CD14-positive monocyte (primary cell): ENCODE measurements around the gene IL18RAP. TPM values are rescaled to one million over a fixed set of nuclear protein-coding genes. Genes with fewer than 3 reads are reported as not detected.

ENCODE experiments used
- DNase-seq, 3 donors: peaks; one replicate each; pipeline ENCODE4 v3.0.0-alpha.2; 2011 to 2022
- H2AFZ ChIP-seq: 2 replicates; pipeline ENCODE4 v1.6.0; 2012; ENCODE audit warnings: mild to moderate bottlenecking, low read depth, low read length, inconsistent platforms; ENCODE audit not compliant: insufficient read depth, poor library complexity, severe bottlenecking
- H3K27ac ChIP-seq, 2 donors: 1 replicate in 1 of 2; 2 replicates in 1 of 2; pipeline ENCODE4 v1.5.1; 2012 to 2013; ENCODE audit warnings: low read length in 2 of 2, control low read depth in 1 of 2, inconsistent platforms in 1 of 2, low read depth in 1 of 2, mild to moderate bottlenecking in 1 of 2
- H3K27me3 ChIP-seq, 2 donors: one replicate each; pipeline versions ENCODE4 v1.6.0 to v1.6.1; 2011 to 2013; ENCODE audit warnings: low read length in 2 of 2; ENCODE audit not compliant: control insufficient read depth in 2 of 2, insufficient read depth in 2 of 2
- H3K36me3 ChIP-seq, 2 donors: replicated peaks in 1 of 2; 1 replicate in 1 of 2; 2 replicates in 1 of 2; pipeline versions ENCODE4 v1.5.1 to v1.6.1; 2012 to 2013; ENCODE audit warnings: low read length in 2 of 2, control low read depth in 1 of 2, inconsistent platforms in 1 of 2, mild to moderate bottlenecking in 1 of 2; ENCODE audit not compliant: insufficient read depth in 2 of 2, control insufficient read depth in 1 of 2
- H3K4me1 ChIP-seq, 2 donors: 1 replicate in 1 of 2; 2 replicates in 1 of 2; pipeline versions ENCODE4 v1.5.1 to v1.6.1; 2012 to 2013; ENCODE audit warnings: low read length in 2 of 2, control low read depth in 1 of 2, inconsistent platforms in 1 of 2, mild to moderate bottlenecking in 1 of 2, moderate library complexity in 1 of 2; ENCODE audit not compliant: insufficient read depth in 2 of 2, control insufficient read depth in 1 of 2
- H3K4me2 ChIP-seq: replicated peaks from 2 replicates; pipeline ENCODE3; 2012; ENCODE audit warnings: low read length, moderate library complexity, mild to moderate bottlenecking; ENCODE audit not compliant: poor library complexity, severe bottlenecking; ENCODE audit errors: extremely low read depth
- H3K4me3 ChIP-seq, 3 experiments: fragments of 200-600 bp in 1 of 3; sonication (generic) in 1 of 3; replicated peaks in 1 of 3; 1 replicate in 2 of 3; 2 replicates in 1 of 3; pipeline ENCODE4 v1.5.1; 2011 to 2013; ENCODE audit warnings: low read length in 3 of 3, mild to moderate bottlenecking in 3 of 3, control low read depth in 2 of 3, low read depth in 2 of 3, inconsistent platforms in 1 of 3, moderate library complexity in 1 of 3
- H3K79me2 ChIP-seq: 2 replicates; pipeline ENCODE4 v1.6.0; 2012; ENCODE audit warnings: mild to moderate bottlenecking, control low read depth, inconsistent platforms, low read length, moderate library complexity; ENCODE audit not compliant: insufficient read depth
- H3K9ac ChIP-seq: 2 replicates; pipeline ENCODE4 v1.6.0; 2017; ENCODE audit warnings: low read length, mild to moderate bottlenecking; ENCODE audit not compliant: insufficient read depth, poor library complexity, severe bottlenecking
- H3K9me3 ChIP-seq, 2 donors: replicated peaks in 1 of 2; 1 replicate in 1 of 2; 2 replicates in 1 of 2; pipeline versions ENCODE4 v1.5.1 to v1.6.1; 2012 to 2013; ENCODE audit warnings: low read length in 2 of 2, control low read depth in 1 of 2; ENCODE audit not compliant: control insufficient read depth in 1 of 2, insufficient read depth in 1 of 2
- H4K20me1 ChIP-seq: 2 replicates; pipeline ENCODE4 v1.6.0; 2012; ENCODE audit warnings: mild to moderate bottlenecking, low read length, control low read depth, moderate library complexity; ENCODE audit not compliant: insufficient read depth
- H3K27ac Mint-ChIP-seq, 7 donors: one replicate each; pipeline ENCODE4 v1.8.0; 2020; ENCODE audit warnings: mild to moderate bottlenecking in 7 of 7, mixed read lengths in 7 of 7, moderate library complexity in 6 of 7, inconsistent platforms in 2 of 7
- H3K27me3 Mint-ChIP-seq, 3 donors: one replicate each; pipeline ENCODE4 v1.8.0; 2021 to 2022; ENCODE audit warnings: low read depth in 3 of 3, mild to moderate bottlenecking in 3 of 3, mixed read lengths in 3 of 3, moderate library complexity in 3 of 3, inconsistent platforms in 1 of 3
- H3K36me3 Mint-ChIP-seq, 2 donors: one replicate each; pipeline ENCODE4 v1.8.0; 2020; ENCODE audit warnings: mixed read lengths in 2 of 2, inconsistent platforms in 1 of 2, mild to moderate bottlenecking in 1 of 2
- H3K4me1 Mint-ChIP-seq: one replicate; pipeline ENCODE4 v1.8.0; 2020; ENCODE audit warnings: mild to moderate bottlenecking, mixed read lengths
- H3K4me3 Mint-ChIP-seq, 2 donors: one replicate each; pipeline ENCODE4 v1.8.0; 2020; ENCODE audit warnings: mild to moderate bottlenecking in 2 of 2, mixed read lengths in 2 of 2, moderate library complexity in 1 of 2
- H3K9me3 Mint-ChIP-seq, 7 donors: one replicate each; pipeline ENCODE4 v1.8.0; 2020 to 2022; ENCODE audit warnings: mixed read lengths in 7 of 7, mild to moderate bottlenecking in 6 of 7, moderate library complexity in 6 of 7, inconsistent platforms in 2 of 7
- CTCF ChIP-seq: fragments of 200-600 bp; IDR thresholded peaks from one replicate; pipeline ENCODE4 v1.8.0; 2022; ENCODE audit warnings: antibody characterized with exemption, mild to moderate bottlenecking
- WGBS: methylation state at CpG from one replicate; pipeline ENCODE4 v1.1.5; 2013; ENCODE audit warnings: missing lambda C conversion rate; ENCODE audit not compliant: insufficient coverage; 5-methylcytosine and 5-hydroxymethylcytosine counted together
- intact Hi-C, 2 donors: fragments of 100-400 bp; cut with micrococcal nuclease; formaldehyde crosslinking; loops; one replicate each; pipeline versions ENCODE4 v1.15.0 to v1.15.1; 2023
- polyA plus RNA-seq, 3 donors: library from polyadenylated mRNA; depleted of rRNA in 1 of 3; unstranded in 2 of 3; stranded (reverse) in 1 of 3; fragments of 300-500 nt in 2 of 3; fragments of >200 nt in 1 of 3; fragmentation: Illumina TruSeq in 2 of 3; gene quantifications; 1 replicate in 2 of 3; 2 replicates in 1 of 3; pipeline ENCODE4 v1.2.3, GENCODE V29; 2012 to 2021

IL18RAP gene
- polyA plus RNA-seq, 3 donors, result 0.24 TPM; not detected in 2

GRCh38 chr2:102439065-102439695, 16.2 kb downstream of the IL18RAP start:
- DNase-seq, result no peak
- no peak for TF ChIP-seq CTCF
- H3K27me3 ChIP-seq, result peaks cover 0 to 3% of the 10 kb centered on the region in 2 donors
- H3K4me3 ChIP-seq, result no peak overlapping the region
- H4K20me1 ChIP-seq, result no peaks in the 10 kb centered on the region
- WGBS, result 59% methylated on average over 4 of the region's 6 CpGs
- intact Hi-C loops, result no loop called here
- H3K9me3 ChIP-seq, result no peaks in the 10 kb centered on the region
- no peak overlapping the region for H2AFZ ChIP-seq
- H3K4me1 ChIP-seq, result peaks cover 16 to 18% of the 10 kb centered on the region in 2 donors
- Mint-ChIP-seq H3K4me3 (no peak overlapping the region), H3K4me1 (peaks cover 21% of the 10 kb centered on the region), H3K9me3 (no peaks in the 10 kb centered on the region), H3K27me3 (no peaks in the 10 kb centered on the region), H3K36me3 (no peaks in the 10 kb centered on the region), H3K27ac (no peak overlapping the region)
- H3K27ac ChIP-seq, result no peak overlapping the region
- no peak overlapping the region for H3K4me2 ChIP-seq
- no peaks in the 10 kb centered on the region for H3K36me3 ChIP-seq
- no peaks in the 10 kb centered on the region for H3K79me2 ChIP-seq
- H3K9ac ChIP-seq, result no peak overlapping the region

GRCh38 chr2:102442967-102443828, 20.2 kb downstream of the IL18RAP start:
- peak; percentile 82 for TF ChIP-seq CTCF
- H3K27me3 ChIP-seq, result peaks cover 0 to 3% of the 10 kb centered on the region in 2 donors
- Mint-ChIP-seq H3K36me3 (no peaks in the 10 kb centered on the region), H3K4me1 (peaks cover 5% of the 10 kb centered on the region), H3K9me3 (no peaks in the 10 kb centered on the region), H3K27me3 (peaks cover 0 to 3% (median 1%) of the 10 kb centered on the region in 3 donors), H3K4me3 (peak overlapping the region in 1 of 2 donors; percentile 51), H3K27ac (no peak overlapping the region)
- H4K20me1 ChIP-seq, result no peaks in the 10 kb centered on the region
- no peaks in the 10 kb centered on the region for H3K9me3 ChIP-seq
- peaks cover 4 to 6% of the 10 kb centered on the region in 2 donors for H3K4me1 ChIP-seq
- peak; percentile 18 to 48 (median 29) for DNase-seq
- intact Hi-C loops, result loop anchor here (5.0 kb wide), 4 partner anchors 191 to 561 kb away; no protein-coding TSS in a partner anchor
- no peaks in the 10 kb centered on the region for H3K36me3 ChIP-seq
- H3K4me2 ChIP-seq, result peak overlapping the region; percentile 1
- H3K4me3 ChIP-seq, result no peak overlapping the region
- no peaks in the 10 kb centered on the region for H3K79me2 ChIP-seq
- no peak overlapping the region for H2AFZ ChIP-seq
- H3K27ac ChIP-seq, result no peak overlapping the region
- H3K9ac ChIP-seq, result no peak overlapping the region
- WGBS, result 20% methylated on average over 5 of the region's 13 CpGs
